Measurements from ENCODE around the gene SACM1L.

SACM1L gene

DNA sequence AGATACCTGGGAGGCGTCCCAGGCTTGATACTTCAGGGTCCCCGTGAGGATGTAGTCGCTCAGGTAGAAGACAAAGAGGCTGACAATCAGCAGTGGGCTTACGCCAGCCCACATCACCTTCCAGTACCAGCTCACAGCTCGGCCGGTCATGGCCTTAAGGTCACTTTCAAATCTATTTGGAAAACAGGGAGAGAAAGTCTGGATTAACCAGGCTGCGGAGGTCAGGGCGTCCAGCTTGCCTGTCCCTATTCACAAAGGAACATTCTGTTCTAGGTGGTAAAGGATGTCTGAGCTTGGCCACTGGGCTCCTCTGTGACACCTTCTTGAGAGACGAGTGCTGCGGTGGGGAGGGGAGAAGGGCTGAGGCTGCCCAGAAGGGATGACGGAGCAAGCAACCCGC lies 70.7 kb downstream of the SACM1L start:
- Histone ChIP-seq H3K4me1 (ENCODE audit: control insufficient read depth in 1 of 2, insufficient read depth in 1 of 2, low read depth in 1 of 2, low read length in 1 of 2) (no peaks in the 10 kb centered on the region), H3K27me3 (no peaks in the 10 kb centered on the region), H3K36me3 (no peaks in the 10 kb centered on the region), H3K4me3 (ENCODE audit: low read depth in 1 of 2, low read length in 1 of 2) (no peak overlapping the region), H3K27ac (no peak overlapping the region), H3K9me3 (no peaks in the 10 kb centered on the region)
- TF ChIP-seq, protein P1, sequence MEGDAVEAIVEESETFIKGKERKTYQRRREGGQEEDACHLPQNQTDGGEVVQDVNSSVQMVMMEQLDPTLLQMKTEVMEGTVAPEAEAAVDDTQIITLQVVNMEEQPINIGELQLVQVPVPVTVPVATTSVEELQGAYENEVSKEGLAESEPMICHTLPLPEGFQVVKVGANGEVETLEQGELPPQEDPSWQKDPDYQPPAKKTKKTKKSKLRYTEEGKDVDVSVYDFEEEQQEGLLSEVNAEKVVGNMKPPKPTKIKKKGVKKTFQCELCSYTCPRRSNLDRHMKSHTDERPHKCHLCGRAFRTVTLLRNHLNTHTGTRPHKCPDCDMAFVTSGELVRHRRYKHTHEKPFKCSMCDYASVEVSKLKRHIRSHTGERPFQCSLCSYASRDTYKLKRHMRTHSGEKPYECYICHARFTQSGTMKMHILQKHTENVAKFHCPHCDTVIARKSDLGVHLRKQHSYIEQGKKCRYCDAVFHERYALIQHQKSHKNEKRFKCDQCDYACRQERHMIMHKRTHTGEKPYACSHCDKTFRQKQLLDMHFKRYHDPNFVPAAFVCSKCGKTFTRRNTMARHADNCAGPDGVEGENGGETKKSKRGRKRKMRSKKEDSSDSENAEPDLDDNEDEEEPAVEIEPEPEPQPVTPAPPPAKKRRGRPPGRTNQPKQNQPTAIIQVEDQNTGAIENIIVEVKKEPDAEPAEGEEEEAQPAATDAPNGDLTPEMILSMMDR (IDR thresholded peaks at IDR 0.05): no peak

DNA sequence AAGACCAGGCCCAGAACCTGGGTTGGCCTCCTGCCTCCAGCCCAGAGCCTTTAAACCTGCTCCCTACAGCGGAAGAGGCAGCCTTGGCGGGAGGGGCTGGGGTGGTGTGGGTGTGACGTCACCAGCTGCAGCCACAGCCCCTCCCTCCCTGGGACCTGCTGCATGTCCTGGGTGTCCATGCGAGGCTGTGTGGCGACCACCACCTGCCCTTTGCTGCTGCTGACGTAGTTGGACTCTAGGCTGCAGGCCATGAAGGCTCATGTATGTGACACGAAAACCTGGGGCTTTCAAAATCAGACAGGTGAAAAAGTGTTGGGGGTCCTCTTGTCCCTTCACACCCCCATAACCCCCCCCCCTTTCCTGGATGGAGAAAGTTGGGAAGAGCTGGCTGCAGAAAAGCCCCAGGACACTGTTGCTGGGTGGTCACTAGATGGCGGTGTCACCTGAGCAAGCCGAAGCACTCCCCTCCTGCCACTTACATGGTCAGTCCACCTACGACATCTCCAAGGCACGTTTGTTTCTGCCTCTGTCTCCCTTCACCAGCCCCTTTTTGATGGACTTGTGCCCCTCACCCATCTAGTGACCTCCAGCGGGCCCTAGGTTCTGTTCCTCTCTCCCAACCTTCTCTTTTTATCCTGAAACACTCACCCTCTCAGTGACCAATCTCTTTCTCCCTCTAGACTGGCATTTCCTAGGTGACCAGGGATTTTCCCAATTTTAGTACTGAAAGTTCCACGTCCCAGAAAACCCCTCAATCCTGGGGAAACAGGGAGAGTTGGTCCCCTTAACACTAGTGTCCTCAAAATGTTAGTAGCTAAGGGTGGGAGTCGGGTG lies 71.9 kb downstream of the SACM1L start:
- Histone ChIP-seq H3K27ac (no peak overlapping the region), H3K4me1 (ENCODE audit: control insufficient read depth in 1 of 2, insufficient read depth in 1 of 2, low read depth in 1 of 2, low read length in 1 of 2) (no peaks in the 10 kb centered on the region), H3K36me3 (no peaks in the 10 kb centered on the region), H3K9me3 (no peaks in the 10 kb centered on the region), H3K4me3 (ENCODE audit: low read depth in 1 of 2, low read length in 1 of 2) (no peak overlapping the region), H3K27me3 (no peaks in the 10 kb centered on the region)
- TF ChIP-seq, protein P1 (IDR thresholded peaks at IDR 0.05): peak; percentile 19

DNA sequence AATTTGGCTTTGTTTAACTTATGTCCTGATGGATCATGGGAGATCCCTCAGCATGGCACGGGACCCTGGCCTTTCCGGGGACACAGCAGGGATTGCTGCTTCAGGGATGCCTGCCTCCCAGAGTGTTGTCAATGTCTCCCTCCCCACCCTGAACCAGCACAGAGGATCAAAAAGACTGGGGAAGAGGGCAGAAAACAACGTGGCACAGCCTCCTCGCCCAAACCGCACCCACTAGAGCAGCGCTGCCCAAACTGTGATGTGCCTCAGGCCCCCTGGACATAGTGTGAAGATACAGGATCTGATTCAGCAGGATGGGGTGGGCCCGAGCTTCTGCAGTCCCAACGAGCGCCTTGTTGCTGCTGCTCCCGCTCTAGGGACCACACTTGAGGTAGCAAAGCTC lies 72.6 kb downstream of the SACM1L start:
- Histone ChIP-seq H3K36me3 (no peaks in the 10 kb centered on the region), H3K27me3 (no peaks in the 10 kb centered on the region), H3K27ac (no peak overlapping the region), H3K9me3 (no peaks in the 10 kb centered on the region), H3K4me1 (ENCODE audit: control insufficient read depth in 1 of 2, insufficient read depth in 1 of 2, low read depth in 1 of 2, low read length in 1 of 2) (no peaks in the 10 kb centered on the region), H3K4me3 (ENCODE audit: low read depth in 1 of 2, low read length in 1 of 2) (no peak overlapping the region)
- TF ChIP-seq, protein P1 (IDR thresholded peaks at IDR 0.05): no peak

DNA sequence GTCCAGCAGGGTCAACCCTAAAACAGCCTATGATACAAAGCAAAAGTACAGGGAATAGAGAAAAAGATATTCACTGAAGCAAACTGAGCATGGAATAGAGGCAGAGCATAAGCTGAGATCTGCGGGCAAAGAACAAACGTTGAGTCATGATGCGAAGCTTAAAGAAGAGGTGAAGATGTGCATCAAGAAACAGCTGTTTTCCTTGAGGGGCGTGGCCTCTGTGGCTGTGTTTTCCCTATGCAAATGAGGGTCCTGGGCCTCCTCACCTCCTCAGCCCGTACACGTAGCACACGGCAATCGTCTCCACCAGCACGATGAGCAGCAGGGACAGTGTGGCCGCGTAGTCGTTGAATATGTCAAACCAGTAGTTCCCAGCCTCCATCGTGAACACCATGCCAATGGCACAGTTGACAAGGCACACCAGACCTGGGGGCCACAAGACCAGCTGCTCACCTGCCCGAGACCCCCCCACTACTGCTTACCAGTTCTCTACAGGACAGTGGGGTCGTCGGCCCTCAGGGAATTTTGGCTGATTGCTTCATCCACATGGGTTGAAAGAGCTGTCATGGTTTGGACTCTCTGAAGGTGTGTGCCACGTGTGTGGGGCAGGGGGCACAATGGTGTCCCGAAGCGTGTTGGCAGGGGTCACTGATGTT lies 73.6 kb downstream of the SACM1L start:
- Histone ChIP-seq H3K4me3 (ENCODE audit: low read depth in 1 of 2, low read length in 1 of 2) (no peak overlapping the region), H3K4me1 (ENCODE audit: control insufficient read depth in 1 of 2, insufficient read depth in 1 of 2, low read depth in 1 of 2, low read length in 1 of 2) (no peaks in the 10 kb centered on the region), H3K27ac (no peak overlapping the region), H3K36me3 (no peaks in the 10 kb centered on the region), H3K9me3 (no peaks in the 10 kb centered on the region), H3K27me3 (no peaks in the 10 kb centered on the region)
- TF ChIP-seq, protein P1 (IDR thresholded peaks at IDR 0.05): no peak

DNA sequence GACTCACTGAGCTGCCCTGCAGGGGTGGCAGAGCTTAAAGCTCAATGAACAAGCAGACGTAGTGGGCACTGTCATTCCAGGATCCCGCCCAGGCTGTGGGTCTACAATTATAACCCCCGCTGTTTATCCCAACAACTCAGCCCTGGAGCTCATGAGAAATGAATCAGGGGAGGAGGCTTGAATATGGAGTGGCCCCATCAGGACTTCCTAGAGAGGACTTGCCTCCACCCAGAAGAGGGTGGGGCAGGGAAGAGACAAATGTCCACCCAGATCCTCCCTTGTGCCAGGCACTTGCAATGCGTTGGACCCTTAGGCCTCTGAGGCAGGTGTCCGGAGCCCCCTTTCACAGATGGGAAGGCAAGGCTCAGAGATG lies 74.1 kb downstream of the SACM1L start:
- no peaks in the 10 kb centered on the region for H3K4me1 ChIP-seq (ENCODE audit: control insufficient read depth in 1 of 2, insufficient read depth in 1 of 2, low read depth in 1 of 2, low read length in 1 of 2)
- no peak overlapping the region for H3K4me3 ChIP-seq (ENCODE audit: low read depth in 1 of 2, low read length in 1 of 2)
- no peaks in the 10 kb centered on the region for H3K27me3 ChIP-seq
- no peak overlapping the region for H3K27ac ChIP-seq
- no peaks in the 10 kb centered on the region for H3K9me3 ChIP-seq
- H3K36me3 ChIP-seq: no peaks in the 10 kb centered on the region
- TF ChIP-seq, protein P1 (IDR thresholded peaks at IDR 0.05): no peak
